AML-193 (cell line): Measurements from ENCODE around the gene ARHGEF40.

Source experiments
- DNase-seq, 2 experiments: peaks; one replicate each; lab custom pipeline; 2025; lab: John Stamatoyannopoulos, UW

ARHGEF40 gene

GRCh38 chr14:21059842-21060613, 10.1 kb upstream of the ARHGEF40 start:
- no peak for DNase-seq

GRCh38 chr14:21060614-21061346, 9.3 kb upstream of the ARHGEF40 start:
- DNase-seq, result no peak

DNA sequence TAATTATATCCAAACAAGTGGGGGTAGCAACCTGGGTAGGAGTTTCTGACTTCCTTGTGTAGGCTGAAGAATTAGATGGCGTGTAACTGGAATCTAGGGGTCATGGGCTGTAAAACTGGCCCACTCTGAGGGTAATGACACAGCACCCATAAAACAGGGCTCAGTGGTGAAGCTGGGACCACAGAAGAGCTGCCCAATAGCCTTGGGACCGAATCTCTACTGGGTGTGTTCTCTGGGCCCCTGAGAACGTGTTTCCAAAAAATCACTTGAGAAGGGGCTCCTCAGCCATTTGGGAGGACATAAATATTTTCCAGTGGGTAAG, 8.8 kb upstream of the ARHGEF40 start:
- DNase-seq, result no peak

DNA sequence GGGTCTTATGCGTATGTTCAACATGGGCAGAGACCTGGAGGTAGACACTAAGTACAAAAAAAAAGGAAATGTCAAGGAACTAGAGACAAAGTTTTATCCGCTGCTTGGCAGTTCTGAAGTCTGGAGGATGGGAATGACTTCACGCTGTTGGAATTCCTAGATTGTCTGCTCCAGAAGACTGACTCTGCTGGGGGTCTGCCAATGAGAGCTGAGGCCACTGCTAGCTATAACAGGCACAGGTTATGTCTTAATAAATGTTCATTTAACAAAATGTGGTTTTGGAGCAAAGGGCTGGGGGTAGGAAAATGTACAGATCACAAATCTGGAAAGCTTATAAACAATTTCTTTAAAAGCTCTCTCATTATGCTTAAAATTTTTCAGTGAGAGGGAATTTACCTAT, 6.6 kb upstream of the ARHGEF40 start:
- DNase-seq, result no peak

GRCh38 chr14:21066882-21067502, 3.1 kb upstream of the ARHGEF40 start:
- DNase-seq, result peak; percentile 3 to 13

DNA sequence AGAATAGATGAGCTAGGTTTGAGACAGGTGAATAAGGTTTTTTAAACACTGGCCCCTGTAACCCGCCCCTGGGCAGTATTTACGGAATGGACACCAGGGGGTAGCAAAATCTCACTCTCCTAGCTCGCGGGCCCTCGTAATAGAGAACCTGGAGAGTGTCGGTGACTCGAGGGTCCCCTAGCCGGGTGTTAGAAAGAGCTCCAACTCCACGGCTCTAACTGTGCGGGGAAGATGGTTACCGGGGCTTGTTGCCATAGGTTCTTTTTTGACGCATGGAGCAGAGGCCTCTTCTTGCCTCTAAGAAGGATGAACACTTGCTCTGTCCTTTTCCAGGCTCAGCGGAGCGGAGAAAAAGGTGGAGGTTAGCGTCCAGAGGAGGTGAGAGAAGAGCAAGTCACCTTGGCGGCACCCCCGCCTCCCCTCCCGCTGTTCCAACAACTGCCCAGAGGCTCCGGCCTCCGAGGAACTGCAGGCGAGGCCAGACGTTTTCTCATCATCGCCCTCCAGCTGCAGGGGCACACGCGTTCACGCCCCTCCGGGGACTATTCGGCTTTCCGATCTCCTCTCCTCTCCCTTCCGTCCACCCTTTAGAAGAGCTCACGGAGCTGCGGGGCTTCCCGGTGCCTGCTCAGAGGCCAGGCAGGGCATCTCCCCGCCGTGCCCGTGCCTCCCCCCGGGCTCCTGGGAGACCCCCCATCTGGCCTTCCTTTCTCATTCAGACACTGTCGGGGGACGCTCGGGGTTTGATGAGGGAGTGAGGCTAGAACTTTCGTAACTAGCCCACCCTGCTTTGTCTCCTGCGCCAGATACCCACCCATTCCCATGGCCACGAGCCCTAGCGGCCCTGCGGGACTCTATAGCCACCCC, 1.4 kb upstream of the ARHGEF40 start:
- peak; percentile 47 to 75 for DNase-seq

GRCh38 chr14:21069388-21070082, 569 bp upstream of the ARHGEF40 start:
- DNase-seq, result no peak

DNA sequence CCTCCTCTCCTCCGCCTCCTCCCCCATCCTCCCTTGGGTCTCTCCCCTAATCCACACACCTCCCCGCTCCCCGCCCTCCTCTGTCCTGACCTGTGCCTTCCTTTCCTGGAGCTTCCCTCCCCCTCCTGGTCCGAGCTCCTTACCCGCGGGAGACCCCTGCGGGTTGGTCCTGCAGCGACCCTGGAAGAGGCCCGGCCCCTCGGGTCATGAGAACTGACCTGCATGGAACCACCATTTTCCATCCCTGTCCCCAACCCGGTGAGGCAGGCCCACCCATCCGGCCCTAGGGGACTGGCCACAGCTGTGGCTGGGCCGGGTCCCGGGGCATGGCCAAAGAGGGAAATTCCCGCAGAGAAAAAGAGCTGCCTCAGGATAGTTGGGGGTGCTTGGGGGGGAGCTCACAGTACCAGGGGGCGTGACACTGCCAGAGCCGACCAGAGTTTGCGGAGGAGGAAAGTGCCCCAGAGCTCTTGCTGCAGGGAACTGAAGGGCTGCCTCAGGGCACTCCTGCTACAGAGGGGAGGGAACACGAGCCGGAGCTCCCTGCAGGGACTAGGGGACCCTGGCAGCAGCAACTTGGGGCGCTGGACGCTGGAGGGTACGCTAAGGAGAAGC, 613 bp downstream of the ARHGEF40 start:
- peak; percentile 35 to 49 for DNase-seq

DNA sequence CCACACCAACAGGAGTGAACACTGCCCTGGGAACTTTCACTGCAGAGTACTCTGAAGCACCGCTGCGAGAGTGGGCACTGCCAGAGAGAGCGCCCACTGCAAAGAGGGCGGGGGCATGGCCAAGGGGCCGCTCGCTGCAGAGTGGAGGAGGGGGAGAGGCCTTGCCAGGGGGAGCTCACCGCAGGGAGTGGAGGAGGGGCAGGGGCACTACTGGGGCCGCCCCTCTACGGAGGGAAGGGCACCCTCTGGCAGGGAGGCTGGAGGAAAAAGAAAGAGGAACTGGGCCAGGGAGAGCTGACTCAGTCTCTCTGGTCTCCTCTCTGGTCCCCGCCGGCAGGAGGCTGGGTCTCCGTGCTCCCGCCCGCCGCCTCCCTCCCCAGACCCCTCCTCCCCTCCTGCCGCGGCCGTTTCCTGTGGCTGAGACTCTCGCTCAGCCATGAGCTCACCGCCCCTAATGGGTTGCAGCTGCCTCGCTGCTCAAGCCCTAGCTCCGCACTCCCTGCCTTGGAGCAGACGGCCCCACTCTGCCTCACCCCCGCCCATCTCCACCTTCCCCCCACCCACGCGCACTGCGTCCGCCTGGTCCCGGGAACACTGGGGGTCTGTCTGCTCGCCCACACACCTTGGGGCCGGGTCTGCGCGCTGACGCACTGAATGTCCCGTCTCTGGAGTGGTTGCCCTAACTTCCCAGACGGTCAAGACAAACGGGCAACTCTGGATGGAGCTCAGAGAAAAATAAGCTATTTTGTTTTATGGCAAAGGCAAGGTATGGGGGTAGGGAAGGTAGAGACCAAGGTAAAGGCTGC, 1.3 kb downstream of the ARHGEF40 start:
- DNase-seq, result peak; percentile 81 to 91

GRCh38 chr14:21072031-21072473, 1.9 kb downstream of the ARHGEF40 start:
- peak; percentile 63 to 83 for DNase-seq

GRCh38 chr14:21072781-21073339, 2.8 kb downstream of the ARHGEF40 start:
- DNase-seq, result no peak

- DNase-seq, result no peak
These were observed 3.8 kb downstream of the ARHGEF40 start for GRCh38 chr14:21073921-21074320.

GRCh38 chr14:21074398-21075272, 4.5 kb downstream of the ARHGEF40 start:
- DNase-seq, result no peak

DNA sequence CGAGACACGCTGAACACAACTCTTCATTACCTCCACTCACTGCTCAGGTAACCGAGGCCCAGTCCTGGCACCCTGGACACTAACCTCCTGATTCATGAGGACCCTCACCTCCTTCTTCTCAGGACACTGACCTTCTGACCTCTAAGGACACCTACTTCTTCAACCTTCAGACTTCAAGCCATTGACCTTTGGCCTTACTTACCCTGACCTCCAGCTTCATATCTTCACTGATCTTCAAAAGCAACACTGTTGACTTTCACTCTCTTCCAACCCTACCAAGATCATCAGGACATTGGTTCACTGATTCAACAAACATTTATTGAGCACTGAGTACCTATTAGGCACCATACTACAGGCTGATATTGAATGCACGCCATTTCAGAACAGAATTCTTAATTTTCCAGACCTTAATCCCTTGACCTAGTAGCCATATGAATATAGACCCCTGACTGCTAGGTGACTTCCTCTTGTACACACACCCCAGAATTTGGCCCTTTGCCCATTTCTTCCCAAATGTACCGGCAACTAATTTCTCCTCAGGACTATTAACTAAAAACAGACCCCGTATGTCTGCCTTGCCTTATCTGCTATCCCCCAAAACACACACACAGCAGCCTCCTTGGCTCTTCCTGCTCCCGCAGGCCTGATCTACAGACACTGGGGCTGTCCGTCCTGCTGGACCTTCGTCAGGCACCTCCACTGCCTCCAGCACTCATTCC, 5.8 kb downstream of the ARHGEF40 start:
- no peak for DNase-seq

DNA sequence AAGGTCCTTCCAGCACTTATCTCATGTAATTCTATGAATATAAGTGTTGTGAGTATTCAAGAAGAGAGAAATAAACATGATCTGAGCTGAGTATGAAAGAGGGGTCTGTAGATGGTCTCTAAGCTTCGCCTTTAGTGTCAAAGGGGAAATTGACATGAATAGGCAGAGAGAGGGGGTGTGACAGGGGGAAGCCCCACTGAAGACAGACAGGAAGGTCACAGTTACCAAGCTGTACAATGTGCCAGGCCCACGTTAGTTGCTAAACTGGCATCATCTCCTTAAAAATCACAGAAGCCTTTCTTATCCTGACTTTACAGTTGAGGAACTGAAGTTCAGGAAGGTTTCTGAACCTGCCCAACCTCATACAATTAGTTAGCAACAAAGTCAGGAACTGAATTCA, 7.6 kb downstream of the ARHGEF40 start:
- DNase-seq, result no peak

DNA sequence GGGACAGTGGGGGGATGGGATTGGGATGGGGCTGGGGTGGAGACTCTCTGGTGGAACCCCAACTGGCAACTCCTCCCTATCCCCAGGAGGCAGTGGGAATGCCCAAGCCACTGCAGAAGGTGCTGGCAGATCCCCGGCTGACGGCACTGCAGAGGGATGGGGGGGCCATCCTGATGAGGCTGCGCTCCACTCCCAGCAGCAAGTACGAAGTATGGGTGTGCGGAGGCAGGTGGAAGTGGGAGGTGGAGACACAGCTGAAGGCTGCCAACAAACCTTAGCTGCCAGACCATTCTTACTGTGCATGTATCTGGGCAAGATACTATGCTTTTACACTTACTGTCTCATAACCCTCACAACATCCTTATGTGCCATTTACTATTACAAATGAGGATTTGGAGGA, 8.2 kb downstream of the ARHGEF40 start:
- no peak for DNase-seq

DNA sequence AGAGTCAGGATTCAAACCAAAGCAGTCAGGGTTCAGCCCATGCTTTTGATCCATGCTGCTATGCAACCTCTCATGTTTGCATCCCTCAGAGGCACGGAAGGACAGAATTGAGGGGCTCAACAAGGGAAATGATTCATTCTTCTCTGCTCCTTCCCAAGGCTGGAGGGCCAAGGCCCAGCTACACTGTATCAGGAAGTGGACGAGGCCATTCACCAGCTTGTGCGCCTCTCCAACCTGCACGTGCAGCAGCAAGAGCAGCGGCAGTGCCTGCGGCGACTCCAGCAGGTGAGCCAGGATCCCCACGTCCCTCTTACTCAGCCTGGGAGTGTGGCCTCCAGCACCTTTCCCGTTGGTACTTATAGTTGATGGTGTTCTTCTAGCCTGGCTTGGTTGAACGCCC, 8.6 kb downstream of the ARHGEF40 start:
- no peak for DNase-seq

- DNase-seq, result no peak
These were observed 11.5 kb downstream of the ARHGEF40 start for GRCh38 chr14:21081521-21082142.
